H1 (cell line): Measurements from ENCODE around the gene CAPN13. TPM values are rescaled to one million over a fixed set of nuclear protein-coding genes. Genes with fewer than 3 reads are reported as not detected.

ENCODE experiments used
- BCL11A ChIP-seq, 2 experiments: IDR thresholded peaks; one replicate each; pipeline ENCODE4 v1.6.1; 2011; ENCODE audit warnings: low read depth in 2 of 2, low read length in 2 of 2, mild to moderate bottlenecking in 2 of 2
- CBX8 ChIP-seq: fragments of 300-800, 300-1000 bp; sonication (generic); IDR thresholded peaks from 2 replicates; pipeline ENCODE4 v1.7.1; 2016; ENCODE audit warnings: low read depth, low read length, borderline replicate concordance
- POU5F1 ChIP-seq: IDR thresholded peaks from 2 replicates; pipeline ENCODE4 v1.6.1; 2011; ENCODE audit warnings: low read depth, mild to moderate bottlenecking, low read length, moderate library complexity
- TAF1 ChIP-seq: IDR thresholded peaks from 2 replicates; pipeline ENCODE4 v1.6.1; 2011; ENCODE audit warnings: mild to moderate bottlenecking, low read depth, low read length
- polyA plus RNA-seq, 7 experiments: library from polyadenylated mRNA; depleted of rRNA in 3 of 7; stranded (reverse) in 5 of 7; unstranded in 2 of 7; fragments of >200 nt in 5 of 7; fragments of 200-250 nt in 2 of 7; gene quantifications; 1 replicate in 5 of 7; 2 replicates in 1 of 7; 4 replicates in 1 of 7; pipeline versions ENCODE4 v1.2.1 to v1.2.3, GENCODE V29; 2011 to 2013; ENCODE audit warnings: missing spikeins in 2 of 7, mixed read lengths in 2 of 7
- total RNA-seq: library from RNA; stranded (reverse); fragmentation: NEBNext Ultra II Directional; extraction: Animal tissue kit (Norgen Biotek cat#: 25700); gene quantifications from 2 replicates; pipeline ENCODE4 v1.2.1, GENCODE V29; 2021

Gene CAPN13
- total and polyA plus RNA-seq, 2 of the 8 experiments (the other 6 are each of a cell fraction or from before 2014, with no cell fraction given): 2.4 TPM

DNA sequence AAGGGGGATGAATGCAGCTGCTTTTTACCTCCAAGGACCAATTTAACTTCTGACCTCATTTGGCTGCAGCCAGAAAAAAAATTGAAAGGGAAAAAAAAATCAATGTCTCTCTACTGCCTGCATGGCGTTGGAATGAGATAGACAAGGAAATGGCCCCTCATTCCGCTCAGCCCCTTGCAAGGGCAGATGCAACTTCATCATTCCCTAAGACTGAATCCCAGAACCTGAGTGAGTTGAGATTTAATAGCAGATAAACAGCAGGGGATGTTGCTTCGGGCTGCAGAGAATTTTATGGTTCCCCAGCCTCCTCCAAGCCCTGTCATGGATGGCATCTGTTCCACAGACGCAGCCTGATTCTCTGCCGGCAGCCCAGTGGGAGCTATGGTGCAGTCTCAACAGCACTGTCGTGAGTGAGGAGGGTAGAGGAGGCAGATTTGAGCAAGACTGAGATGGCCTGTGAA is 49.0 kb downstream of the CAPN13 start (continued):
- TF ChIP-seq TAF1 (no peak), CBX8 (no peak), BCL11A (IDR thresholded peaks at IDR 0.05; ENCODE audit: low read depth in 2 of 2, low read length in 2 of 2) (no peak), POU5F1 (no peak)
